ENCODE data around the gene SH3GLB2.

Gene SH3GLB2

DNA sequence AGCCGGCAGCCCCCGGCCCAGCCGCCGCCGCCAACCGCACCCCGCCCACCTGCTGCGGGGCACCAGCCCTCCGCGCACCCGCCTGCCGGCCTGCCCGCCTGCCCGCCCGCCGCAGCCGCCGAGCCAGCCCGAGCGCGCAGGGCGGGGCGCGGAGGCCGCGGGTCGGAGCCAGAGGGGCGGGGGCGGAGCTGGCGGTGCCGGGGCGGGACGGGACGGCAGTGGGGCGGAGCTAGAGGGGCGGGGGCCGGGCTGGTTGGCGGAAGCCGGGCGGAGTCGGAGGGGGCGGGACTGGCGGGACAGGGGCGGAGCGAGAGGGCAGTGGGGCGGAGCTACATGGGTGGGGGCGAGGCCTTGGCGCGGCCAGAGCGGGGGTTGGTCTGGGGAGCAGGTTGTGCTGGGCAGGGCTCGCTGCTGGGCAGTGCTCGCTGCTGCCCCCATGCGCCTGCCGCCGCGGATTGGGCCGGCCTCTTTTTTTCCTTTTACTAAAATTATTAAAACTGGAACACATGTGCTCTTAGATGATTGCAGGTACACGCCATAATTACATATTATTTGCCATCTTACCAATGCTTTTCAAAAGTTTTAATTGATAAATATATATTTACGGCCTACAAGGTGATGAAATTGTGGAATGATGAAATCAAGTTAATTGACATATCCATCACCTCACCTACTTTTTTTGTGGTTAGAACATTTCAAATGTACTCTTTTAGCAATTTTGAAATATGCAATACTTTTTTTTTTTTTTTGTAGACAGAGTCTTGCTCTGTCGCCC is at the start of gene SH3GLB2:
SH3GLB2 (minus strand) TSS at position 140 of the 775 bp plus-strand sequence. CDS start 177 bp downstream, outside the sequence.
- in situ Hi-C loops (cut with MboI; ENCODE audit: low sequenced_read_pairs) = no loop called here

DNA sequence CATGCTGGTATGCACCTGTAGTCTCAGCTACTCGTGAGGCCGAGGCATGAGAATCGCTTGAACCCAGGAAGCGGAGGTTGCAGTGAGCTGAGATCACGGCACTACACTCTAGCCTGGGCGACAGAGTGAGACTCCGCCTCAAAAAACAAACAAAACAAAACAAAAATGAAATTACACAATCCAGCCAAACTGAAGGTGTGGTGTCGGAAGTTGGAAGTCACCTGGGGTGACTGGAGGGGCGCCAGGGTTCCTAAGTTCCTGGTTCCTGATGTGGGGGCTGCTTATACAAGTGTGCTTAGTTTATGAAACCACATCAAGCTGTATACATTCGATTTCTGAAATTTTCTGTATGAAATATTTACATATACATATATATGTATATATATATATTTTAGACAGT is 49.1 kb upstream of the SH3GLB2 start:
- in situ Hi-C loops (cut with MboI; ENCODE audit: low sequenced_read_pairs) = no loop called here

DNA sequence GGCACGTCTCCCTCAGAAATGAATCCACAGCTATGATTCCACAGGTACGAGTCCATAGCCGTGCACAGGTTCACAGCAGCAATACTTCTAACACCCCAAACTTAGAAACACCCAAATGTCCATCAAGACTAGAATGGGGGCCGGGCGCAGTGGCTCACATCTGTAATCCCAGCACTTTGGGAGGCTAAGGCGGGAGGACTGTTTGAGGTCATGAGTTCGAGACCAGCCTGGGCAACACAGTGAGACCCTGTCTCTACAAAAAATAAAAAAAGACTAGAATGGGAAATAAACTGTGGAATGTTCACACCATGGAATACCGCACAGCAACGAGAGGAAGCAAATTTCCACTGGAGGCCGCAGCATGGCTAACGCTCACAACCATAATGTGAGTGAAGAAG is 48.5 kb upstream of the SH3GLB2 start:
- in situ Hi-C loops (cut with MboI; ENCODE audit: low sequenced_read_pairs) = no loop called here

DNA sequence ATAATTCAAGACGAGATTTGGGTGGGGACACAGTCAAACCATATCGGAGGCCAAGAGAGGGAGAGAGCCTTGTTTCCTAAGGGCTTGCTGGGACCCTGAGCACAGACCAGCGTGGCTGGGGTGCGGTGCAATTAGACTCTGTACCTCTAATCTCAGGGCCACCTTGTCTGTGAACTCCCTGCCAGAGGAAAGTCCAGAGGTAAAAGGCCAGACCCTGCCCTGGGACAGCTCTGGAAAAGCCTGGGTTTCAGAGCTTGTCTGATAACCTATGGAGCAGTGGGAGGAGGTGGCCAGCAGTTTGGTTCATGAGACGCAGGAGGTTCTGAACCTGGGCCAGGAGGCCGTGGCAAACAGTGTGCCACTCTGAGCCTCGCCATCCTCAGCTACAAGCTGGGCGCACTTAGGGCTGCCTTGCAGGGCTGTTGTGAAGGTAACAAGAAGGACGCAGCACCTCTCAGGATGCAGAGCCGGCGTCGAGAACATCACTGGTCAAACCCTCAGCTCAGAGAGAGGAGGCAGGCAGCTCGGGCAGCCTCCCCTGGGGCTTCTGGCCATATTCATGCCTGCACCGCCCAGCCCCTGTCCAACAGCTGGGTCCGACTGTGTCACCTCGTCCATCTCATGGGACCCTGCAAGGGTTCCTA is 48.0 kb upstream of the SH3GLB2 start:
- in situ Hi-C loops (cut with MboI; ENCODE audit: low sequenced_read_pairs) = no loop called here

DNA sequence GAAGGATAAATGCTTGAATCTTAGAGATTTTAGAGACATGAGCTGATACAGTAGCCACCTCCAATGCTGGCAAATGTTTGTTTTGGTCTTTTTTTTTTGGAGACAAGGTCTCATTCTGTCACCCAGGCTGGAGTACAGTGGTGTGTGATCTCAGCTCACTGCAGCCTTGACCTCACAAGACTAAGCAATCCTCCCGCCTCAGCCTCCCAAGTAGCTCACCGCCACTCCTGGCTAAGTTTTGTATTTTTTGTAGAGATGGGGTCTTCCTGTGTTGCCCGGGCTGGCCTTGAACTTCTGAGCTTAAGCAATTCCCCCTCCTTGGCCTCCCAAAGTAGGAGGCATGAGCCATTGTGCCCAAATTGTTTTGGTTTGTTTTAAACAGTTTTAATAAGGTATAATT is 46.0 kb upstream of the SH3GLB2 start:
- in situ Hi-C loops (cut with MboI; ENCODE audit: low sequenced_read_pairs) = no loop called here

DNA sequence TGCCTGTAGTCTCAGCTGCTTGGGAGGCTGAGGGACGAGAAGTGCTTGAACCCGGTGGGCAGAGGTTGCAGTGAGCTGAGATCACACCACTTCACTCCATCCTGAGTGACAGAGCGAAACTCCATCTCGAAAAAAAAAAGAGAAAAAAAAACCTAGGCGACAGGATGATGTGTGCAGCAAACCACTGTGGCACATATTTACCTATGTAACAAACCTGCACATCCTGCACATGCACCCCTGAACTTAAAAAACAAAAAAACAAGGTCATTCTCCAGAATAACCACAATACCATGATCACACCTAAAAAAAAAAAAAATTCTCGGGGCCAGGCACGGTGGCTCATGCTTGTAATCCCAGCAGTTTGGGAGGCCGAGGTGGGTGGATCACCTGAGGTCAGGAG is 45.3 kb upstream of the SH3GLB2 start:
- in situ Hi-C loops (cut with MboI; ENCODE audit: low sequenced_read_pairs) = no loop called here

DNA sequence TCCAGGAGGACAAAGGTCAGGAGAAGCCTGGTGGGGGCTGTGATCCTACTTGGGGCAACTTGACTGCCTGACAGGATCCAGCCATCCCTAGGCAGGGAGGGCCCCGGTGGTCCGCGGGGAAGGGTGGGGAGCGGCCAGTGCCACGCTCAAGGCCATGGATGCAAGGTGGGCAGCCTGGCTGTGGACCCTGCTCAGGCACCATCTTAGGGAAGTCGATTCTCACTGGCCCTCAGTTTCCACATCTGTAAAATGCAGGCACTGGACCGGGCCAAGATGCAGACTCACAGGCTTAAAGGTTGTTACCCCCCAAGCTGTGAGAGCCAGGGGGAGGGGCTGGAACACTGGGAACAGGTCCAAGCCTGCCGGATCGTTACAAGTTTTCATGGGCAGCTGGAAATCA is 44.0 kb upstream of the SH3GLB2 start:
- in situ Hi-C loops (cut with MboI; ENCODE audit: low sequenced_read_pairs) = no loop called here

DNA sequence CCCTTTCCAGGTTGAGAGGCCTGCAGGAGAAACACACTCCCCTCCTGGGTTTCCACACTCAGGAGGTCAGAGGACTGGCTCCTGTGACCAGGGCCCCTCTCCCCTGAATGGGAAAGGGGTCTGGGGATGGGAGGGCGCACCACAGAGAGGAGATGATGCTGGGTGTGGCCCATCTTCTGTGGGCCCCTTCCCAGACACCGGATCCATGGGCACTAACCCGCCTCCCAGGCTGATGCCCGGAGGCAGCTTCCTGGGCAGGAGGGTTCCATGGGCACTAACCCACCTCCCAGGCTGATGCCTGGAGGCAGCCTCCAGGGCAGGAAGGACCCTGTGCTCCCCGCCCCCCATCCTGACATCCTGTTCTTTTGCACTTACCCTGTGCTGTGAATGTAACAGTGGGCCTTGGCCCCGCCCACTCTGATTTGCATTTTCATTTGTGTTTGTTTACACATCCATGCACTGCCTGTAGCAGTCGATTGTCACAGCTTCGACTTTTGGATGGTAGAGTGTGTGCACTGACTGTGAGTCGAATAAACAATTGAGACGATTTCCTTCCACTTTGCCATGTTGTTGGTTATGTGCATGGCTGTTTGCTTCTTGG is 43.5 kb upstream of the SH3GLB2 start:
- in situ Hi-C loops (cut with MboI; ENCODE audit: low sequenced_read_pairs) = no loop called here

DNA sequence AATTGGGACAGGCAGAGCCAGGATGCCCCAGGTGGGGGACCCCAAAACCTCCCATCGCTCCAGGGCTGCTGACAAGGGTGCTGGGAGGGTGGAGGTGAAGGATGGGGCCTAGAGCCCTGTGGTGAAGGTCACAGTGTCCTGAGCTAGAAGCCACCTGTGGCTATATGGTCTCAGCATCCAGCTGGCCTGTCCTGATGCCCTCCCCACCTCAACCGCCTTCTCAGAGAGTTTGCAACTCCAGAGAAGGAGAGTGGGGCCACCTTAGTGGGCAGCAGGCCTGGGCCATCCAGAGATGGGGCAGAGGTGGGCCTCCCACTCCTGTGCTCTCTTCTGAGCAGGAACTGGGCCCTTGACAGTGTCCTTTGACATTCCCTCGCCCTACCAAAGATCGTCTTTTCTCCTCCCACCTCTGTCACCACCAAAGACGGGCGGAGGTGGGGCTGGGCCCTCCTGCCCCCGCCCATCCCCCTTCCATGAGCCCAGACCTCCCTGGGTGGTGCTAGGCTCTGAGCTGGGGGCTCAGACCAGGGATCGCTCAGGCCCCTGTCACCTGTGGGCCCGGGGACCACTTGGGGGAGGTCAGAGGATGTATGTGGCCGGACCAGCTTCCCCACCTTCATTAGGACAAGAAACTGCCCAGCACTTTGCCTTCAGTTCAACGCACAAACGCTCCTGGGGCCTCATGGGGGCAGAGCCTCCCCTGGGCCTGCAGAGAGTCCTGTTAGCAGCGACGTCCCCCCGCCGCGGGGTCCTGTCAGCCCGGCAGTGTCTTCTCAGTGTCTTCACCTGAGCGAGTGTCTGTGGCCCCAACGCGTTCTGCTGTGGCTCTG is 42.8 kb upstream of the SH3GLB2 start:
- in situ Hi-C loops (cut with MboI; ENCODE audit: low sequenced_read_pairs) = no loop called here

DNA sequence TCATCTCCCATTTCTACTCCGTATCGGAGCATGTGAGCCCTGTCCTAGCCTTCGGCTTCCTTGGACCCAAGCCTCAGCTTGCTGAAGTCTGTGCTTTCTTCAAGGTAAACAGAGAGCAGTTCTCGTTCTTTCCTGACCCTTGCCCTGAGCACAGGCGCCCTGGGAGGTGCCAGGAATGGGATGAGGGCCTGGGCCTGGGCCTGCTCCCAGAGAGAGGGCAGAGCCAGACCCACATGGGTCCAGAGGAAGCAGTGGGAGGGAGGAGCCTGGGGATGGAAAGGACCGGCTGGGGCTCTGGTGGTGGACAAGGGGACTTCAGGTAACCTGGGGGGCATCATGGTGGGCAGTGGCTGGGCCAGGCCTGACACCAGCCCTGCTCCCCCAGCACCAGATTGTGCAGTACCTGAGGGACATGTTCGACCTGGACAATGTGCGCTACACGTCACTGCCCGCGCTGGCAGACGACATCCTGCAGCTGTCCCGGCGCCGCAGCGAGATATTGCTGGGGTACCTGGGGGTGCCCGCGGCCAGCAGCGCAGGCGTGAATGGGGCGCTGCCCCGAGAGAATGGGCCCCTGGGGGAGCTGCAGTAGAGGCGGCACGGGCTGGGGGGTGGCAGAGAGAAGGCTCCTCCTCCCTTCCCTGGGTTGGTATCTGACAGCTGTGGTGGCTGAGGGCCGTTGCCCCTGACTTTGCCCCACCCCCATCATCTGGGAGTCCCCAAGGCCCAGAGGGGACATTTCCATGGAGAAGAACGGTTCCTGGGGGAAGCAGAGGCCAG is 41.9 kb upstream of the SH3GLB2 start:
- in situ Hi-C loops (cut with MboI; ENCODE audit: low sequenced_read_pairs) = no loop called here

DNA sequence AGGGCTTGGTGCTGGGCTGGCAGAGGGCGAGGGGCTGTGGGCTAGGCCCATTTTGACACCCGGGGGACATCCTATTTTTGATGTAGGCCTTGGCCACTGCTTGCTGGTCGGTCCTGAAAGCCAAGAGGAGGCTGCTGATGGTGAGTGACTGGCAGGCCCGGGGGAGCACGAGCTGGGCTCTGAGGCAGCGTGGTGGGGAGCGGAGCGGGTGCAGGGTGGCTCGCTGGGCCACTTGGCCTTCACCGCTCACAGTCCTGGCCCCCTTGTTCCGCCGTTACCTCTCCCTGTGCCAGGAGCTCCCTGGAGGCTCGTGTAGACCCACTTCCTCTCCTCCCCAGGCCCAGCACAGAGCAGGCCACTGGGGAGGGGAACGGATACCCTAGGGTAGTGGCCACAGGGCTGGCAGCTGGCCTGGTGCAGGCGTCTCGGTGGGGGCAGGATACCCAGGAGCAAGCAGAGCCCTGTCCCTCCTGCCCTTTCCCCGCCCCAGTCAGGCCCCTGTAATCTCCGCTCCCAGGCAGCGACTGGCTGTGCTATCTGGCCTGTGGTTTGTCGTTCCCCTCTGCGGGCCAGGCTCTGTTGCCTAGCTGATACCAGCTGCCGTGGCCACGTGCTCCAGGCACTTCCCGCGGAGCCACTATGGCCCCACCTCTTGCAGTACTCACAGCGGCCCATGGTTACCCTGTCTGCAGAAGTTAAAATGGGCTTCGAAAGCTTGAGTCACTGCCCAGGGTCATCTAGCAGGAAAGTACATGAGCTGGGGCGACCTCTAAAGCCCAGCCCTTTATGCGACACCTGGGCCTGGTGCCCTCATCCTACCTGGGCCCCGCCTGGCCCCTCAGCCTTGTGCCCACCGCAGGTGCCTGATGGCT is 41.1 kb upstream of the SH3GLB2 start:
- in situ Hi-C loops (cut with MboI; ENCODE audit: low sequenced_read_pairs) = no loop called here

DNA sequence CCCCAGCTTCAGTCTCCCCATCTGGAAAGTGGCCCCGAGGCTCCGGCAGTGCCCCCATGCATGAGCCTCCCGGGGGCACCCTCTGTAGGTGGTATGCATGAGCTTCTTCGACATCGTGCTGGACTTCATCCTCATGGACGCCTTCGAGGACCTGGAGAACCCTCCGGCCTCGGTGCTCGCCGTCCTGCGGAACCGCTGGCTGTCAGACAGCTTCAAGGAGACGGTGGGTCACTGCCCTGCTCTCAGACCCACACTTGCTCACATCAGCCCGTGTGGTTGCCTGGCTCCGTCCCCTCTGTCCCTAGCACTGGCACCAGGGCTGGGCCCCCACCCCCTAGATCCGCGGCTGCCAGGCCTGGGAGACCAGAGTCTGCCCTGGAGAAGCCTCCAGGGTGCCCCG is 40.0 kb upstream of the SH3GLB2 start:
- in situ Hi-C loops (cut with MboI; ENCODE audit: low sequenced_read_pairs) = no loop called here

DNA sequence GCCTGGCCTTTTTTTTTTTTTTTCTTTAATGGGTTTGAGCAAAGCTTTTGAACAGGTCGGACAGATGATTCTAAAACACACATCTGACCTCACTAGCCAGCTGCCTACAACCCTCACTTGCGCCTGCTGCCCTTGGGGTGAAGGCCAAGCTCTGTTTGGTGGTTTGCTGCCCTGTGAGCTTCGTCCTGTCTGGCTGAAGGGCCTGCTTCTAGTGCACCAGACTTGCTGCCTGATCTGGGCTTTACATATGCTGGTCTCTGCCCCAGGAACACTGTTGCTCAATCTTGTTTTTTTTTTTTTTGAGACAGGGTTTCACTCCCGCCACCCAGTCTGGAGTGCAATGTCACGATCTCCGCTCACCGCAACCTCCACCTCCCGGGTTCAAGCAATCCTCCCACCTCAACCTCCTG is 36.4 kb upstream of the SH3GLB2 start:
- in situ Hi-C loops (cut with MboI; ENCODE audit: low sequenced_read_pairs) = no loop called here

DNA sequence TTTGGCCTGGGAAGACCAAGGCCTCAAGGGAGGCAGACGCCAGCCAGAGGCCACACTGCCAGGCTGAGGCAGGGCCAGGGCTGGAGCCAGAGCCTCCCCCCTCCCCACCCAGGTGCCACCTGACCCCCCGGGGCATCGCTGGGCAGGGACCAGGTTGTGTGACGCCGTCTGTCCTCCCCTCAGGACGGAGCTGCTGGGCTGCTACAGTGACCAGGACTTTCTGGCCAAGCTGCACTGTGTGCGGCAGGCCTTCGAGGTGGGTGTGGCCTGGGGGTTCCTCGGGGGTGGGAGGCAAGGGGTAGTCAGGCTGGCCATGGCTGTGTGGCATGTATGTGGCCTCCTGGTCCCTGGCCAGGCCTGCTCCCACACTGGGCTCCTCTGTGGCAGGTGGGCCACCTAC is 34.9 kb upstream of the SH3GLB2 start:
- in situ Hi-C loops (cut with MboI; ENCODE audit: low sequenced_read_pairs) = no loop called here

DNA sequence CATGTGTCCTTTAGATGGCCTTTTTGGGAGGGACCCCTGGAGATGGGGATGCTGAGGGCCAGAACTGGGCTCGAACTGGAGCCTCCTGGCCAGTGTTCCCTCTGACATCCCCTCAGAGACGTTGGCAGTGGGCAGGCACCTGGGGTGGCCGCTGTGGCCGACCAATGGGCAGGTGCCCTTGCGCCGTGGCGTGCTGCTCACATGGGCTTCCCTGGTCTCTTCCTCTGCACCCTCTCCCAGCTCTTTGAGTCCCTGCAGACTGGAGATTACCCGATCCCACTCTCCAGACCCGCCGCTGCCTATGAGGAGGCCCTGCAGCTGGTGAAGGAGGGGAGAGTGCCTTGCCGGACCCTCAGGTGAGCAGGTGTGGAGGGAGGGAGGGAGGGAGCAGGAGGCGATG is 32.9 kb upstream of the SH3GLB2 start:
- in situ Hi-C loops (cut with MboI; ENCODE audit: low sequenced_read_pairs) = no loop called here

DNA sequence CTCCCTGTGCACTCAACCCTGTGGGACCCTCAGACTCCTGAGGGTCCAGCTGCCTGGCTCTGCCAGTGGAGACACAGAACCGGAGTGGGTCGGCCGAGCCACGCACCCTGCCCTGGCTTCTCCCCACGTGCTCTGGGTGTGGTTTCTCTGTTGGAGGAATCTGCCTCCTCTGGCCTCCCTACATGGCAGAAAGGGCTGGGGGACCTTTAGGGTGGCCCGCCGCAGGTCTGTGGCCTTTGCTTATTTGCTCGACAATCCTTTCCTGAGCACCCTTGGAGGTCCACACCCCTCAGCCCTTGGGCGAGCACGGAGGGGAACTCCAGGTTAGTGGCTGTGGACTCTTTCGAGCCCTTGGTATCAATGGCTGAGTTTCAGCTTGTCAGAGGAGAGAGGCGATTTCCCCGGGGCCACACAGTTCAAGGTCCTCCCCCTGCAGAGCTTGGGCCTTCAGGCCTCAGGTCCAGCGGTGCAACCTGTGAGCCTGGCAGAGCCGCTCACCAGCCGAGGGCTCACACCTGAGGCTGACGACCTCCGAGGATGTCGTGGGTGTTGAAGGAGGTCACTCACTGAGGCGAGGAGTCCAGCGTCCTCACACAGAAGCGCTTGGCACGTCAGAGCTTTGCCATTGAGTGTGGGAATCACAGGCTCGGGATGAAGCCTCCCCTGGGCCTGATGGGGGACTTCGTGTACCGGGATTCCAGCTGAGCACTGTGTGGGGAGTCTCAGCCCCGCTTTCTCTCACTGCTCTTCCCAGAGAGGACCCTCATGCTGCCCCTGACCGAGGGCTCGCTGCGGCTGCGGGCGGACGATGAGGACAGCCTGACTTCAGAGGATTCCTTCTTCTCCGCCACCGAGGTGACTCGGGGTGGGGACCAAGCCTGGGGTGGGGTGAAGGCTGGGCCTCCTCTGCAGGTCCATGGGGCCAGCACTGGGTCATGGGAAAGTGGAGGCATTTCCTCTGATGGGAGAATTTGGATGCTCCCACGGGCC is 32.0 kb upstream of the SH3GLB2 start:
- in situ Hi-C loops (cut with MboI; ENCODE audit: low sequenced_read_pairs) = no loop called here

DNA sequence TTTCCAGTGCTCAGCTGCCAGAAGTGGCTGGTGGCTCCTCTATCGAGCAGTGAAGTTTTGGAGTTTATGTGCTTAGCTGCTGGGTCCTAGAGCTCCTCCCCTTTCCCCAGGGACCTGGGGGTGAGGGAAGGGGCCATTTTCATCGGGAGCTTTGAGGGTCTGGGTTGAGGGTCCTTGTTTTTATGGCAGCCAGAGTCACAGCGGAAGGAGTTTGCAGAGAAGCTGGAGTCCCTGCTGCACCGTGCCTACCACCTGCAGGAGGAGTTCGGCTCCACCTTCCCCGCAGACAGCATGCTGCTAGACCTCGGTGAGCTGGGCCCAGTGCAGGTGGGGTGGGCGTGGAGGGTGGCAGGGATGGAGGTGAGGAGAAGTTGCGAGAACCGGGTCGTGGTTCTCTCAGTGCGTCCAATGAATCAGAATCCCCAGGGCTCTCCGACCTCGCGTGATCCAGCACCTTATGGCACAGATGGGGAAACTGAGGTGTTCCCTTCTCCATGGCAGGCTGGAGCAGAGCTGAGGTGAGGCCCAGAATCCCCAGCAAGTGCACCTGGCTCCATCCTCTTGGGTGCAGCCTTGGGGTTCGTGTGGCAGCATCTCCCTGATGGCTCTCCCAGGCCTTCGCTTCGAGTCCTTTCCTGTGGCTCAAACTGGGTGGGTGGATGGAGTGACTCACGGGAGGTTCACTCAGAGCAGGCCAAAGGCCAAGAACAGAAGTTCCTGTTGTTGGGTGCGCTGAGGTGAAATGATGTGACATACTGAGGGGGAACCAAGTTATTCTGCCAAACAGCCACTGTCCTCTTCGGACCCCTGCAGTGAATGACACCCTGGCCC is 31.0 kb upstream of the SH3GLB2 start:
- in situ Hi-C loops (cut with MboI; ENCODE audit: low sequenced_read_pairs) = no loop called here

Data from HL-60/S4 (cell line).